ENCODE measurements around the gene ERP44.
"Not testable (repeated sequence)": the region's sequence is repeated elsewhere in the genome, so short reads cannot be mapped to it uniquely, and the experiment has no call there.

The ERP44 gene

GRCh38 chr9:100019541-100019940, 79.3 kb downstream of the ERP44 start:
- no peak for DNase-seq (ENCODE audit: low read depth in 3 of 3, low spot score in 1 of 3)

GRCh38 chr9:100014846-100015245, 84.0 kb downstream of the ERP44 start:
- no peak for DNase-seq (ENCODE audit: low read depth in 3 of 3, low spot score in 1 of 3)

DNA sequence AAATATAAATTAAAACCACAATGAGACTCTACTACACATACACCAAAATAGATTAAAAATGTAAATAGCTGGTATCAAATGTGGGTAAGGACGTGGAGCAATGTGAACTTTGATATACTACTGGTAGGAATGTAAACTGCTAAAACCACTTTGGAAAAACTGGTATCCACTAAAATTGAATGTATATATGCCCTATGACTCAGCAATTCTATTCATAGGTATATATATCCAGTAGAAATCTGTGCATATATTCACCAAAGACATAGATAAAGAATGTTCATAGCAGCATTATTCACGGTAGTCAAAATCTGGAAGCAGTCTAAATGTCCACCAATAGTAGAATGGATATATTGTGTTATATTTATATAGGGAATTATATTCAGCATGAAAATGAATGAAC, 85.2 kb downstream of the ERP44 start:
- no peak for DNase-seq (ENCODE audit: low read depth in 3 of 3, low spot score in 1 of 3)

DNA sequence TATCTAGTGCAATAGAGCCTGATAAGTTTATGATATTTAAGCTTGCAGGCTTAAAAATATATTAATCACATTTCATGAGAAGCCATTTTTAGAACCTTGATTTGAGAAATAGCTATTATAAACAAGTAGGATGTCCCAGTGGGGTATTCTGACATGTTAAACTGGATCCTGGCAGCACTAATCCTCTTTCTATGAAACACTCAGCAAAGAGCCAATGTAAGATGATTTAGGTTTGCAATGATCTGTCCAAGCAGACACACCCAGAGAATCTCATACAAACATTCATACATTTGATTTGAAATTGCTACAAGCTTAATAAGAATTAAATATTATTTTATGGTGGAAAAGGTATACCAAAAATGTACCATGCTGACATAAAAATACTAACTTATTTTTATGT, 86.5 kb downstream of the ERP44 start:
- DNase-seq (ENCODE audit: low read depth in 3 of 3, low spot score in 1 of 3) = no peak

- no peak for DNase-seq (ENCODE audit: low read depth in 3 of 3, low spot score in 1 of 3)
These were observed 87.6 kb downstream of the ERP44 start for GRCh38 chr9:100011062-100011681.

GRCh38 chr9:99999797-100000196, 99.0 kb downstream of the ERP44 start:
- DNase-seq (ENCODE audit: low read depth in 3 of 3, low spot score in 1 of 3) = no peak

- no peak for DNase-seq (ENCODE audit: low read depth in 3 of 3, low spot score in 1 of 3)
These were observed 99.9 kb downstream of the ERP44 start for GRCh38 chr9:99998866-99999265.

DNA sequence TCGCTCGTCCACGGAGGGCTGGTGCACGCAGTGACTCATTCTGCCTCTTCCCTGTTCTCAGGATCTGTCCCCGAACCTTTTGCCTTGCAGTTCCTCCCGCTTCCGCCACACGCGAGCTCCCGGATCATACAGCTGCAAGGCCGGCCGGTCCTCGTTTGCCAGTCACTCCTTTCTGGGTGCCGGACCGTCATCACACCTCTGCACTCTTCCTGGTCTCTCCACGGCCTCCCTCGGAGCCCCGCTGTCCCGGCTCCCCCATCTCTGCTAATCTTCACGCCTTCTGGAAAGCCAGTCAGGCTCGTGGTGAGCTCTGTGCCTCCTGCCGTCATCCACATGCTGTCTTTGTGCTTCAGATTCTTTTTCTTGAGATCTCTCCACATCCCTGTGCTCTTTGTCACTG, 100.5 kb downstream of the ERP44 start:
- DNase-seq (ENCODE audit: low read depth in 3 of 3, low spot score in 1 of 3) = no peak

GRCh38 chr9:99990508-99990907, 108.3 kb downstream of the ERP44 start:
- not testable (repeated sequence) for DNase-seq (ENCODE audit: low read depth in 3 of 3, low spot score in 1 of 3)

GRCh38 chr9:99986642-99987041, 112.2 kb downstream of the ERP44 start:
- DNase-seq (ENCODE audit: low read depth in 3 of 3, low spot score in 1 of 3) = no peak

- no peak for DNase-seq (ENCODE audit: low read depth in 3 of 3, low spot score in 1 of 3)
These were observed 118.2 kb downstream of the ERP44 start for GRCh38 chr9:99980598-99980997.

- DNase-seq (ENCODE audit: low read depth in 3 of 3, low spot score in 1 of 3) = no peak
These were observed 120.6 kb downstream of the ERP44 start for GRCh38 chr9:99978221-99978620.

- no peak for DNase-seq (ENCODE audit: low read depth in 3 of 3, low spot score in 1 of 3)
These were observed 121.6 kb downstream of the ERP44 start for GRCh38 chr9:99977033-99977792.

DNA sequence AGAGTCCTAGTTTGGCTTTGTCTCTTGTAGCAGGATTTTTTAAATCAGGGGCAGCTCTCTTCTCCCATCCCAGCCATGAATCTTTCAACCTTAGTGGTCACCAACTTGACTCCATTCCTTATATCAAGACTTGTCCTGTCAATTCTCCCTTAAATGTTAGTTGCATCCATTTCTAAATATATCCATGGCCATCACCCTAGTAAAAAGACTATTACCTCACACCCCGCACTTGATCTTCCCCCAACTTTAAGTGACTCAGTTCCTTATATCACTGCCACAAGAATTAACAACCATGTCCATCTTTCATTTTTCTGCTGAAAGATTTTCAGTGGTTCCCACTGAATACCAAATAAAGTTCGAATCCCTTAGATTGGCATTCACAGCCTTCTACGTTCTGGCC, 125.3 kb downstream of the ERP44 start:
- DNase-seq (ENCODE audit: low read depth in 3 of 3, low spot score in 1 of 3) = no peak

DNA sequence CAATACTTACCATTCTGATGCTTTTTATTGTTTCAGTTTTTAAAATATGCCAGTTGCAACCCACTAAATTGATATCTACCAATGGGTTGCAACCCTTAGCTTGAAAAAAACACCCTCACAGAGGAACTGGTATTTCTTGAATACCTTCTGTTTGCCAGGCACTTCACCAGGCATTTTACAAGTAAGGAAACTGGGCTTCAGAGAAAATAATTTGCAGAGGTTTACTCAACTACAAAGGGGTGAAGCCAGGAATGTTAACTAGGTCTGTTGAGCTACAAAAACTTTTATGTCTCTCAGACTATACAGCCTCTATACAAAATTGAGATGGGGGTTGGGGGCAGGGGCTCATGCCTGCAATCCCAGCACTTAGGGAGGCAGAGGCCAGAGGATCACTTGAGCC, 127.4 kb downstream of the ERP44 start:
- DNase-seq (ENCODE audit: low read depth in 3 of 3, low spot score in 1 of 3) = no peak

- no peak for DNase-seq (ENCODE audit: low read depth in 3 of 3, low spot score in 1 of 3)
These were observed 128.3 kb downstream of the ERP44 start for GRCh38 chr9:99970481-99970880.

GRCh38 chr9:99967457-99967856, 131.3 kb downstream of the ERP44 start:
- no peak for DNase-seq (ENCODE audit: low read depth in 3 of 3, low spot score in 1 of 3)

GRCh38 chr9:99966716-99967115, 132.1 kb downstream of the ERP44 start:
- DNase-seq (ENCODE audit: low read depth in 3 of 3, low spot score in 1 of 3) = no peak

DNA sequence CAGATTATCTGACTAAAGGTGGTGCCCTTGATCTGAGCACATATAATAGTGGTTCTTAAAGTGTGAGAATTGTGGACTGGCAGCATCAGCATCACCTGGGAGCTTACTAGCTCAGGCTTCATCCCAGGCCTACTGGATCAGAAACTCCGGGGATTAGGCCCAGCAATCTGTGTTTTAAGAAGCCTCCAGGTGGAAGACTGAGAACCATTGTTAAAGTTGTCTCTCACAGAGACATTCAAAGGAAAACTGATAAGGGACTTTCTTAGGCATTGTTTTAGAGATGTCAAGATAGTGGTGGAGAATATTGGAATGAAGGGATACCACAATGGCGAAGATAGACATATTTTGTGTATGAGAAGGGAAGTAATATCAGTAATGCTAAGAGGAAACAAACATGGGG, 132.8 kb downstream of the ERP44 start:
- DNase-seq (ENCODE audit: low read depth in 3 of 3, low spot score in 1 of 3) = no peak

GRCh38 chr9:99964336-99964735, 134.5 kb downstream of the ERP44 start:
- DNase-seq (ENCODE audit: low read depth in 3 of 3, low spot score in 1 of 3) = no peak

GRCh38 chr9:99962680-99963261, 136.0 kb downstream of the ERP44 start:
- DNase-seq (ENCODE audit: low read depth in 3 of 3, low spot score in 1 of 3) = no peak

DNA sequence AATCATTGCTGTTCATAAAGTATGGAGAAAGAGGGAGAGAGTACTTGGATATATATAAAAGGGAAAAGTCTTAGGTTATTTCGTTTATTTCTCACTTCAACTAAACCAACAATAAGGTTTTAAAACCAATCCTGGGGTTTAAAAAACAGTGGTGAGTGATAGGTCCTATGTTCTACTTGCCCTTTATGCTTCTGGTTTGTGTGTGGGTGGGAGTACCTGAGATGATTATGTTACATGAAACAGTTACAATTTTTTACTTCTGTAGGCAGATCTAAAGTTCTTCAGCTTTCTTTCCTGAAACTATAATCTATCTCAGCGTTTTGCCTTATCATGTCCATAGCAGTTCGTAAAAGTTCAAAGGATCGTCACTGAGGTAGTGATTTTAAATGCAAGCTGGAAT, 143.2 kb downstream of the ERP44 start:
- no peak for DNase-seq (ENCODE audit: low read depth in 3 of 3, low spot score in 1 of 3)

DNA sequence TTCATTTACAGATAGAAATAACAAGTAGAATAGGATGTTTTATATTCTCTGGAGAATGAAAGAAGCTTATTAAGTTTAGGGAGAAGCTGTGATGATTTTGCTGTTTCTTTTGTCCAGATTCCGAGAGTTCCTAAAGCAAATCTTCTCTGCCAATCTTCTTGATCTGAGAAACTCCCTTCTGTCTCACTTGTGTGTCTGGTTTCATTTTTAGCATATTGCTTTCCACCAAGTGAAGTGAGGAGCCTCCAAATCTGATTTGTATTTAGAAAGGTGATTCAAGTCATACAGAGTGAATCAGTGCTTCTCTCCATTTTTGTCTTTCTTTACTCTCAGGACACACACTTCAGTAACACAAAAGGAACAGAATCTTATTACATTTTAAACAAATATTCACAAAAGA, 144.0 kb downstream of the ERP44 start:
- no peak for DNase-seq (ENCODE audit: low read depth in 3 of 3, low spot score in 1 of 3)

Data from stimulated activated CD4-positive, alpha-beta T cell treated with anti-CD3 and anti-CD28 coated beads, TNF-alpha, amount 100 ng/mL, for 1 hour (primary cell).